K562 (cell line): ENCODE data around the gene FMNL2. TPM values are rescaled to one million over a fixed set of nuclear protein-coding genes. Genes with fewer than 3 reads are reported as not detected.

Experiments
- ATAC-seq: fragments of 200-7000 bp; cut with Tn5 transposase; 3 replicates; pipeline ENCODE4 v1.9.1; 2020; ENCODE audit warnings: moderate library complexity
- BruUV-seq: library from RNA; stranded (reverse); fragments of 400-500 nt; replicated peaks from 2 replicates; lab custom pipeline; 2021; lab: Mats Ljungman, UMichigan
- CTCF ChIA-PET: fragments of 300-600 bp; formaldehyde crosslinking; extraction: SDS; loops from one replicate; lab custom pipeline; 2021; ENCODE audit warnings: low intra/inter-chr PET ratio; lab: Yijun Ruan, JAX
- POLR2A ChIA-PET: fragments of 300-600, 350-650 bp; sonication (Branson Sonifier 250); formaldehyde crosslinking; extraction: SDS; loops from one replicate; lab custom pipeline; 2021; ENCODE audit warnings: antibody characterized with exemption, inconsistent platforms; lab: Yijun Ruan, JAX
- DNase-seq, 4 experiments: peaks; one replicate each; pipeline versions ENCODE4 v3.0.0 to v3.0.0-alpha.2; 2011 to 2018; ENCODE audit warnings: low spot score in 3 of 4, mixed read lengths in 3 of 4; ENCODE audit errors: extremely low read depth in 1 of 4
- FAIRE-seq: peaks from 2 replicates; lab custom pipeline; 2011; peaks lifted over from hg19 to GRCh38; lab: Jason Lieb, UNC
- H2AFZ ChIP-seq: 2 replicates; pipeline ENCODE4 v1.6.0; 2011; ENCODE audit warnings: low read depth, low read length, control low read depth, inconsistent platforms
- H3K27ac ChIP-seq: fragments of 200-600 bp; 3 replicates; pipeline ENCODE4 v1.8.0; 2011; ENCODE audit warnings: low read depth, mild to moderate bottlenecking, control low read depth, inconsistent platforms, low read length, moderate library complexity, mixed read lengths; ENCODE audit errors: extremely low read depth
- H3K27me3 ChIP-seq, 2 experiments: fragments of 300-600 bp in 1 of 2; 2 replicates in 1 of 2; 3 replicates in 1 of 2; pipeline versions ENCODE4 v1.6.0 to v1.8.0; 2011; ENCODE audit warnings: inconsistent platforms in 2 of 2, low read length in 2 of 2, mild to moderate bottlenecking in 1 of 2, mixed read lengths in 1 of 2, moderate library complexity in 1 of 2; ENCODE audit not compliant: control insufficient read depth in 2 of 2, insufficient read depth in 2 of 2
- H3K36me3 ChIP-seq: fragments of 300-600 bp; 3 replicates; pipeline ENCODE4 v1.8.0; 2011; ENCODE audit warnings: mild to moderate bottlenecking, low read length, inconsistent platforms; ENCODE audit not compliant: control insufficient read depth, insufficient read depth
- H3K4me1 ChIP-seq, 2 experiments: fragments of 200-600 bp in 1 of 2; replicated peaks in 1 of 2; 2 replicates in 1 of 2; 3 replicates in 1 of 2; pipeline versions ENCODE4 v1.5.1 to v1.8.0; 2011; ENCODE audit warnings: inconsistent platforms in 2 of 2, low read length in 2 of 2, mild to moderate bottlenecking in 1 of 2, mixed read lengths in 1 of 2, moderate library complexity in 1 of 2; ENCODE audit not compliant: control insufficient read depth in 2 of 2, insufficient read depth in 2 of 2
- H3K4me2 ChIP-seq: 2 replicates; pipeline ENCODE4 v1.6.1; 2011; ENCODE audit warnings: low read length, control low read depth, inconsistent platforms, mixed read lengths; ENCODE audit not compliant: insufficient read depth
- H3K4me3 ChIP-seq: fragments of 200-600 bp; sonication (generic), shearing (Covaris generic); 2 replicates; pipeline ENCODE4 v1.5.1; 2016; ENCODE audit warnings: control low read depth, inconsistent platforms
- H3K79me2 ChIP-seq: fragments of 200-600 bp; 3 replicates; pipeline ENCODE4 v1.8.0; 2011; ENCODE audit warnings: low read length, inconsistent platforms; ENCODE audit not compliant: control insufficient read depth, insufficient read depth
- H3K9ac ChIP-seq, 2 experiments: 2 replicates each; pipeline versions ENCODE4 v1.6.0 to v1.6.1; 2011; ENCODE audit warnings: low read depth in 2 of 2, low read length in 2 of 2, control low read depth in 1 of 2, inconsistent platforms in 1 of 2, mild to moderate bottlenecking in 1 of 2, mixed read lengths in 1 of 2; ENCODE audit not compliant: insufficient read depth in 1 of 2
- H3K9me1 ChIP-seq: one replicate; pipeline ENCODE4 v1.6.0; 2011; ENCODE audit warnings: inconsistent platforms, mild to moderate bottlenecking, low read length, moderate library complexity; ENCODE audit not compliant: control insufficient read depth, insufficient read depth
- H3K9me3 ChIP-seq: replicated peaks from 2 replicates; pipeline ENCODE4 v1.5.1; 2011; ENCODE audit warnings: low read depth, low read length, inconsistent platforms; ENCODE audit not compliant: control insufficient read depth, insufficient read depth
- H4K20me1 ChIP-seq: replicated peaks from 2 replicates; pipeline ENCODE4 v1.6.1; 2011; ENCODE audit warnings: low read length, inconsistent platforms, mixed read lengths; ENCODE audit not compliant: control insufficient read depth, insufficient read depth
- EHMT2 ChIP-seq: fragments of 450-650 bp; IDR thresholded peaks from 2 replicates; pipeline ENCODE4 v1.6.1; 2018; ENCODE audit warnings: antibody characterized with exemption
- MTA2 ChIP-seq: fragments of 450-650 bp; IDR thresholded peaks from 2 replicates; pipeline ENCODE4 v1.6.1; 2016; ENCODE audit warnings: low read depth
- POLR2A ChIP-seq: fragments of 450-650 bp; conservative IDR thresholded peaks from 2 replicates; pipeline ENCODE4 v1.6.1; 2016
- SPI1 ChIP-seq: IDR thresholded peaks from 2 replicates; pipeline ENCODE4 v1.6.1; 2011; ENCODE audit warnings: low read depth, low read length, control low read depth, borderline replicate concordance
- ZNF277 ChIP-seq: fragments of 250-450 bp; sonication (Bioruptor Pico); IDR thresholded peaks from 2 replicates; pipeline ENCODE4 v1.8.0; 2022; ENCODE audit warnings: inconsistent platforms, mild to moderate bottlenecking, moderate library complexity, borderline replicate concordance
- WGBS: fragments of 100-300 bp; shearing (Covaris generic); methylation state at CpG from one replicate; pipeline ENCODE4 v1.1.6; 2016; ENCODE audit warnings: low coverage, mixed read lengths; ENCODE audit not compliant: insufficient coverage; ENCODE audit errors: missing lambda C conversion rate; 5-methylcytosine and 5-hydroxymethylcytosine counted together
- in situ Hi-C: fragments of 300-500 bp; cut with MboI; formaldehyde crosslinking; loops from 4 replicates; pipeline ENCODE4 v1.15.0; 2018; ENCODE audit warnings: inconsistent platforms, mixed read lengths
- intact Hi-C: fragments of 100-400 bp; cut with micrococcal nuclease; formaldehyde crosslinking; loops from 2 replicates; pipeline ENCODE4 v1.14.2; 2022
- polyA plus RNA-seq, 8 experiments: library from polyadenylated mRNA; depleted of rRNA in 4 of 8; stranded (reverse) in 5 of 8; unstranded in 3 of 8; fragments of >200 nt; fragmentation: Nextera tagmentation in 2 of 8; fragmentation: Illumina TruSeq in 1 of 8; extraction: Ambion mirVana in 2 of 8; extraction: Trizol in 1 of 8; gene quantifications; 2 replicates each; pipeline versions ENCODE4 v1.2.1 to v1.2.3, GENCODE V29; 2011 to 2014; ENCODE audit warnings: inconsistent platforms in 1 of 8, missing spikeins in 1 of 8
- total RNA-seq, 7 experiments: library from RNA; depleted of rRNA in 6 of 7; stranded (reverse); fragments of >200 nt in 6 of 7; fragmentation: Illumina TruSeq in 2 of 7; extraction: Trizol in 2 of 7; gene quantifications; 2 replicates each; pipeline versions ENCODE4 v1.2.1 to v1.2.3, GENCODE V29; 2011 to 2021; ENCODE audit warnings: low replicate concordance in 1 of 7

FMNL2 gene
- total and polyA plus RNA-seq, 9 of the 15 experiments (the other 6 are each of a cell fraction or from before 2014, with no cell fraction given) = 0.15 to 0.49 (median 0.24) TPM; not detected in 1

GRCh38 chr2:152618193-152618564, 283.2 kb downstream of the FMNL2 start:
- no peak for ATAC-seq
- Histone ChIP-seq H3K79me2 (no peaks in the 10 kb centered on the region), H4K20me1 (no peaks in the 10 kb centered on the region), H3K27ac (no peak overlapping the region), H3K36me3 (no peaks in the 10 kb centered on the region), H3K9ac (no peak overlapping the region), H3K4me3 (no peak overlapping the region), H3K27me3 (peaks cover 9 to 12% of the 10 kb centered on the region in 2 experiments; a peak in 4 of 5 replicates), H2AFZ (no peak overlapping the region), H3K9me3 (no peaks in the 10 kb centered on the region), H3K9me1 (no peaks in the 10 kb centered on the region), H3K4me1 (peaks cover 0 to 17% of the 10 kb centered on the region in 2 experiments; a peak in 2 of 5 replicates), H3K4me2 (no peak overlapping the region)
- no peak for DNase-seq
- WGBS = 4% methylated on average over 5 of the region's 5 CpGs
- ChIA-PET POLR2A (interaction anchor here (0.6 to 1.4 kb wide), 4 partner anchors 20 to 578 kb away, joined by 3 read pairs; no protein-coding TSS in a partner anchor), CTCF (no interaction called here)
- no TSS peak for BruUV-seq
- TF ChIP-seq POLR2A (no peak), EHMT2 (no peak), MTA2 (no peak)
- intact Hi-C loops (no loop called here), in situ Hi-C loops (no loop called here)
- no peak for FAIRE-seq

- Histone ChIP-seq H3K9ac (no peak overlapping the region), H2AFZ (no peak overlapping the region), H4K20me1 (no peaks in the 10 kb centered on the region), H3K27me3 (peaks cover 10 to 15% of the 10 kb centered on the region in 2 experiments), H3K27ac (no peak overlapping the region), H3K79me2 (no peaks in the 10 kb centered on the region), H3K9me1 (no peaks in the 10 kb centered on the region), H3K9me3 (no peaks in the 10 kb centered on the region), H3K4me1 (peaks cover 0 to 17% of the 10 kb centered on the region in 2 experiments; a peak in 2 of 5 replicates), H3K4me3 (no peak overlapping the region), H3K36me3 (no peaks in the 10 kb centered on the region), H3K4me2 (peak overlapping the region; percentile 21; the same call in 1 of the 2 replicates)
- WGBS = 3% methylated on average over 7 of the region's 7 CpGs
- ChIA-PET CTCF (no interaction called here), POLR2A (interaction anchor here (0.6 kb wide), 1 partner anchor 525 kb away, joined by 3 read pairs; no protein-coding TSS in a partner anchor)
- intact Hi-C loops (no loop called here), in situ Hi-C loops (no loop called here)
- no TSS peak for BruUV-seq
- no peak for FAIRE-seq
- TF ChIP-seq SPI1 = 0 out of 2 replicates have a peak, but pooled peaks have one; percentile 23
- TF ChIP-seq ZNF277 (CRISPR knock-in tag) = no peak
- no peak for ATAC-seq
- DNase-seq = no peak
These were observed 285.2 kb downstream of the FMNL2 start for GRCh38 chr2:152620208-152620607.
